Measurements from ENCODE around the gene CD58. TPM values are rescaled to one million over a fixed set of nuclear protein-coding genes. Genes with fewer than 3 reads are reported as not detected.

Gene CD58
- total and polyA plus RNA-seq, 9 of the 15 experiments (the other 6 are each of a cell fraction or from before 2014, with no cell fraction given), result 18.1 to 113 (median 37.4) TPM

GRCh38 chr1:116571215-116571919 lies 541 bp upstream of the CD58 start:
- no peaks in the 10 kb centered on the region for H3K27me3 ChIP-seq (ENCODE audit: control insufficient read depth in 2 of 2, insufficient read depth in 2 of 2, low read length in 2 of 2)
- H3K4me2 ChIP-seq (ENCODE audit: insufficient read depth, low read length), result peak overlapping the region; percentile 92
- peaks cover 46% of the 10 kb centered on the region for H3K79me2 ChIP-seq (ENCODE audit: control insufficient read depth, insufficient read depth, low read length)
- ChIA-PET CTCF (ENCODE audit: low intra/inter-chr PET ratio) (no interaction called here), POLR2A (interaction anchor here (0.6 to 1.1 kb wide), 8 partner anchors 11 to 1103 kb away, joined by 3 to 5 read pairs (median 3); no protein-coding TSS in a partner anchor)
- DNase-seq (ENCODE audit: extremely low read depth in 1 of 4, low spot score in 3 of 4), result peak in 2 of 4 experiments; percentile 35 to 40
- peak overlapping the region; percentile 82 for H3K4me3 ChIP-seq
- peaks cover 45 to 51% of the 10 kb centered on the region in 2 experiments for H3K4me1 ChIP-seq (replicated peaks in 1 of 2; ENCODE audit: control insufficient read depth in 2 of 2, insufficient read depth in 2 of 2, low read length in 2 of 2)
- intact Hi-C loops (cut with micrococcal nuclease), result loop anchor here (5.0 to 10.0 kb wide), 2 partner anchors 151 to 553 kb away; partner anchors contain the start of gene TRIM45
- H2AFZ ChIP-seq (ENCODE audit: low read depth, low read length), result peak overlapping the region; percentile 92
- H3K36me3 ChIP-seq (ENCODE audit: control insufficient read depth, insufficient read depth, low read length), result peaks cover 4% of the 10 kb centered on the region; the same call in 1 of the 3 replicates
- no peaks in the 10 kb centered on the region for H3K9me3 ChIP-seq (replicated peaks; ENCODE audit: control insufficient read depth, insufficient read depth, low read depth, low read length)
- H4K20me1 ChIP-seq (replicated peaks; ENCODE audit: control insufficient read depth, insufficient read depth, low read length), result peaks cover 18% of the 10 kb centered on the region; the same call in 1 of the 2 replicates
- peak overlapping the region; percentile 93 to 97 for H3K9ac ChIP-seq (ENCODE audit: insufficient read depth in 1 of 2, low read depth in 2 of 2, low read length in 2 of 2)
- H3K27ac ChIP-seq (ENCODE audit: extremely low read depth, low read depth, low read length), result peak overlapping the region; percentile 88
- no peaks in the 10 kb centered on the region for H3K9me1 ChIP-seq (ENCODE audit: control insufficient read depth, insufficient read depth, low read length)
- 16% methylated on average over 24 of the region's 24 CpGs for WGBS (ENCODE audit: insufficient coverage, low coverage, missing lambda C conversion rate)
- no peak for FAIRE-seq
- peak; percentile 5 for ATAC-seq
- TSS peak; percentile 88 for BruUV-seq (replicated peaks)
- in situ Hi-C loops (cut with MboI), result no loop called here
- TF ChIP-seq ZNF436 (CRISPR knock-in tag; IDR thresholded peaks at IDR 0.05), result no peak
- TF ChIP-seq MCM2 (IDR thresholded peaks at IDR 0.05; ENCODE audit: low read depth), result 0 out of 2 replicates have a peak, but pooled peaks have one; percentile 44
- TF ChIP-seq ZNF644 (tag; IDR thresholded peaks at IDR 0.05; ENCODE audit: low read depth), result peak; percentile 81; the same call in 1 of the 2 replicates
- TF ChIP-seq USF1 (CRISPR knock-in tag; IDR thresholded peaks at IDR 0.05), result no peak
- TF ChIP-seq ZNF766 (CRISPR knock-in tag; conservative IDR thresholded peaks at IDR 0.05), result no peak
- TF ChIP-seq ZNF384 (IDR thresholded peaks at IDR 0.05; ENCODE audit: low read depth, low read length), result no peak
- peak; percentile 88 for TF ChIP-seq ZNF263 (CRISPR knock-in tag; IDR thresholded peaks at IDR 0.05; ENCODE audit: borderline replicate concordance)
- TF ChIP-seq MITF (IDR thresholded peaks at IDR 0.05), result no peak
- TF ChIP-seq DPF2 (IDR thresholded peaks at IDR 0.05), result 0 out of 2 replicates have a peak, but pooled peaks have one; percentile 29
- TF ChIP-seq NCOA1 (IDR thresholded peaks at IDR 0.05; ENCODE audit: low read depth), result 0 out of 2 replicates have a peak, but pooled peaks have one; percentile 4
- 0 out of 2 replicates have a peak, but pooled peaks have one; percentile 21 for TF ChIP-seq ZNF41 (CRISPR knock-in tag; conservative IDR thresholded peaks at IDR 0.05)
- peak; percentile 47 to 58; a peak in 3 of 4 replicates for TF ChIP-seq NRF1 (conservative IDR thresholded peaks at IDR 0.05 in 1 of 2, IDR thresholded peaks at IDR 0.05 in 1 of 2)
- TF ChIP-seq E2F8 (IDR thresholded peaks at IDR 0.05; ENCODE audit: low read depth, partially characterized antibody), result peak; percentile 46
- peak; percentile 38; the same call in 1 of the 2 replicates for TF ChIP-seq XRCC5 (IDR thresholded peaks at IDR 0.05; ENCODE audit: low read depth, low read length)
- no peak for TF ChIP-seq KLF10 (CRISPR knock-in tag; IDR thresholded peaks at IDR 0.05)
- TF ChIP-seq PHF21A (IDR thresholded peaks at IDR 0.05; ENCODE audit: borderline replicate concordance, low read depth), result peak; percentile 67
